A549 treated with AZD9567 at 1 μM for 4 hours (cell line): ENCODE data around the gene AOPEP. TPM values are rescaled to one million over a fixed set of nuclear protein-coding genes. Genes with fewer than 3 reads are reported as not detected.

Experiments
- total RNA-seq: library from RNA; stranded (reverse); fragments of 200-300 nt; extraction: Qiagen RNA extraction; gene quantifications from 5 replicates; pipeline ENCODE4 v1.2.3, GENCODE V29; 2022; ENCODE audit not compliant: insufficient read depth

Gene AOPEP
- 116 to 155 TPM (median 151 TPM) in 5 replicates for total RNA-seq

DNA sequence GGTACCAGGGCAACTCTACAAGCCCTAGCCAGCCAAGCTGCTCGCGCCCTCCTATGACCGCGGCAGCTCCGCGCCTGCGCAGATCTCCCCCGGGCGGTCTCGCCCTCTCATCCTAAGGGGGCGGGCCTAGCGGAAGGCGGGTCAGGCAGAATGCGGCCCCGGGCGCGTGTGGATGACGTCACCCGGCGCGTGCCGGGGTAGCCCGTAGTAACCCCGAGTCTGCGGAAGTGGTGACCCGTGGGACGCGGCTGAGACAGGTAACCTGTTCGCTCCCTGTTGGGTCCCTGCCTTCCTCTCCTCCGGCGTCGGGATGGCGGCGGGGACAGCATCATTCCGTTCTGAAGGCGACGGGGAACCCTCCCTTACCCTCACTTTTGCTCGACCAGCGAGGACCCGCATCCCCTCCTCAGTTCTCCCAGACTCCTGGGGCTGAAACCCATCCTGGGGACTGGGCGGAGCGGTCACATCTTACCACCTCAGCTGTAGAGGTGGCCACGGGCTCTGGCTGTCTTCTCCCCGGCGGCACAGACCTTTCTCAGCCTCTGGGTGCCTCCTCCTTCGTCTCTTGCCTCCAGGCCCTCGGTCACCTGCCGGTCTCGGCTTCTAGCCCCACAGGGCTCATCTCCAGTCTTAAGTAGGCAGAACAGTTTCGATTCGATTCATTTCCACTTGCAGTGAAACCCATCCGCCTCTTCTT is at the start of gene AOPEP:
Gene AOPEP (plus strand): TSS at position 205 of the 697 bp plus-strand sequence. CDS start 33,085 bp downstream, outside the sequence.

Other genes starting within 250 kb of the AOPEP start
- gene PCAT7, start 171.6 kb upstream of the AOPEP start, total RNA-seq: 0.65 to 0.75 TPM (median 0.67 TPM) in 4 of 5 replicates, not detected in the other
- gene FBP2, start 132.9 kb upstream of the AOPEP start, total RNA-seq: 0.08 TPM in 1 of 5 replicates, not detected in the others
- gene FBP1, start 87.2 kb upstream of the AOPEP start, total RNA-seq: 0.07 TPM in 1 of 5 replicates, not detected in the others